H7 (cell line): Measurements from ENCODE around the gene BICD1. TPM values are rescaled to one million over a fixed set of nuclear protein-coding genes. Genes with fewer than 3 reads are reported as not detected.
"Not testable (repeated sequence)": the region's sequence is repeated elsewhere in the genome, so short reads cannot be mapped to it uniquely, and the experiment has no call there.

Experiments
- DNase-seq: peaks from one replicate; pipeline ENCODE4 v3.0.0; 2012
- H3K27me3 ChIP-seq: 2 replicates; pipeline ENCODE4 v1.6.0; 2011; ENCODE audit warnings: mild to moderate bottlenecking, low read length; ENCODE audit not compliant: control insufficient read depth, insufficient read depth
- H3K36me3 ChIP-seq: replicated peaks from 2 replicates; pipeline ENCODE4 v1.5.1; 2011; ENCODE audit warnings: low read length; ENCODE audit not compliant: control insufficient read depth, insufficient read depth
- H3K4me3 ChIP-seq: 2 replicates; pipeline ENCODE4 v1.5.1; 2011; ENCODE audit warnings: low read depth, mild to moderate bottlenecking, control low read depth, low read length, moderate library complexity; ENCODE audit not compliant: insufficient read depth
- total RNA-seq: library from RNA; depleted of rRNA; stranded (reverse); fragments of >200 nt; shearing (Covaris generic); gene quantifications from 2 replicates; pipeline ENCODE4 v1.2.3, GENCODE V29; 2014

Gene BICD1
- total RNA-seq, 1 experiment from 2014 or later, result 13.1 TPM

DNA sequence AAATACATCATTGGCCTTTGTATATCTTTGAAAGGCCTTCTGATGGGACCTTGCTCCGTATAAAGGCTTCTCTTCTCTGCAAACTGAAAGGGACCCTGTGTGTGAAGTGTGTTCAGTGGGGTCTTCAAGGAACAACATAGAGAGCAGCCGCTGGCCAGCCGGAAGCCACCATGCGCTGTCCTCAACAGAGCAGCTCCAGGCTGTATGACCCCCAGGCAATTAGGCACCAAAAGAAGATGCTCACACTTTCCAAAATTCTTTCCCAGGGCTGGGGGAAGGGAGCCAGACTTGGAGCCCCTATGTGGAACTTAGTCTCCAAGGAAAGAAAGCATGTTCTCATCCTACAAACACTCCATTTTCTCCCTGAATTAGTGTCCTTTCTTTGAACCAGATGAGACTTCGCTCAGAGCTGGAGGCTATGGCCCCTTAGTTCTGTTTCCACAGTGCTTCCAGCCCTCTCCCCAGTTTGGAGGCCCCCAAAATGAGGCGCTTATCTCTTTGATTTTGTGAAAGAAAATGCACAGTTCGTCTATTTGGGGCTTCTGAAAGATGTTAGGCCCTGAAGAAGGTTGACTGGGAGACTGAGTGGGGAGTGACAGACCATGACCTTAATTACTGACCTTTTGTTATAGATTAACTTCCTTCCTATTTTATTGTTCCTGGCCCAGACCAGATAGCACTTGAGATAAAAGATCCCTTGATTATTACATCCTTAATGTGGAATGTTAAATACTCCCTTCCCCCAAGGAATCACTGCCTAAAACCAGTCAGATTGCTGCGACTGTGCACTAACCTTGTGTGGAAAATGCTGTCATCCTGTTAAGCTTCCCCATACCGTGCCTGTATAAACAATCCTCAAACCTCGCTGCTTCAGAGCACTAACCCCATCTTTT, 164.4 kb downstream of the BICD1 start:
- Histone ChIP-seq H3K4me3 (no peak overlapping the region), H3K36me3 (peaks cover 2% of the 10 kb centered on the region; the same call in 1 of the 2 replicates), H3K27me3 (no peaks in the 10 kb centered on the region)
- DNase-seq, result no peak

DNA sequence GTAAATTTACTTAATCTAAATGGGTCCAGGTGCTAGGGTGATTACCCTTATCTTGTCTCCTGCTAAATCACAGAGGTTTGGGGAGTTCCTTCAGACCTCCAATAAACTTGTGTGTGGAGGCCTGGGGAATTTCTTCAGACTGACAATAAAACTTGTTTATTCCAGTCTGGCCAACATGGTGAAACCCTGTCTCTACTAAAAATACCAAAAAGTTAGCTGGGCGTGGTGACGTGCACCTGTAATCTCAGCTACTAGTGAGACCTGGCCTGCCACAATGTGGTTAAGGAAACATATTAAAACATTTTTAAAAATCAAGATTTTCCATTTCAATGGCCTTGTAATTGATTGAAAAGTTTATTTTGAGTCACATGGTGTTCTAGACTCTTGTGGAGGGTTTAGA, 165.8 kb downstream of the BICD1 start:
- peaks cover 2% of the 10 kb centered on the region; the same call in 1 of the 2 replicates for H3K36me3 ChIP-seq
- no peak for DNase-seq
- H3K27me3 ChIP-seq, result no peaks in the 10 kb centered on the region
- no peak overlapping the region for H3K4me3 ChIP-seq

- H3K27me3 ChIP-seq, result no peaks in the 10 kb centered on the region
- no peak for DNase-seq
- no peak overlapping the region for H3K4me3 ChIP-seq
- peaks cover under 1% of the 10 kb centered on the region; the same call in 1 of the 2 replicates for H3K36me3 ChIP-seq
Measured at GRCh38 chr12:32273063-32273522, 166.4 kb downstream of the BICD1 start.

DNA sequence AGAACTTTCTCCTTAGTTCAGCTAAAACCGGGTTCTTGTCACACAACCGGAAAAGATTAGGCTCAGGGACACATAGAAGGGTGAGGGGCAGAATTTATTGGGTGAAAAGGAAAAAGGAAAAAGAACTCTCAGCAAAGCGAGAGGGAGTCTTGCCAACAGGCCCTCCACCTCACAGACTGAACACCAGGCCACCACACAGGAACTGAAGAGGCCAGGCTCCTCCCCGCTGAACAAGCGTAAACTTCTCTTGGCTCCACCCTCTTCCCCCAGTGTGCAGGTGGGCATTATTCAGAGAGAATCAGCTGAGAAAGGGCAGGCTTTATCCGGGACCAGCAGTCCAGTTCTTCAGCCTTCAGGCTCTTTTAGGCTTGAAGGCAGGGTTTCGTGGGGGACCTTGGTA, 167.1 kb downstream of the BICD1 start:
- Histone ChIP-seq H3K27me3 (no peaks in the 10 kb centered on the region), H3K4me3 (no peak overlapping the region), H3K36me3 (no peaks in the 10 kb centered on the region)
- peak; percentile 48 for DNase-seq

GRCh38 chr12:32274665-32275064, 168.0 kb downstream of the BICD1 start:
- no peaks in the 10 kb centered on the region for H3K27me3 ChIP-seq
- no peaks in the 10 kb centered on the region for H3K36me3 ChIP-seq
- no peak overlapping the region for H3K4me3 ChIP-seq
- no peak for DNase-seq

DNA sequence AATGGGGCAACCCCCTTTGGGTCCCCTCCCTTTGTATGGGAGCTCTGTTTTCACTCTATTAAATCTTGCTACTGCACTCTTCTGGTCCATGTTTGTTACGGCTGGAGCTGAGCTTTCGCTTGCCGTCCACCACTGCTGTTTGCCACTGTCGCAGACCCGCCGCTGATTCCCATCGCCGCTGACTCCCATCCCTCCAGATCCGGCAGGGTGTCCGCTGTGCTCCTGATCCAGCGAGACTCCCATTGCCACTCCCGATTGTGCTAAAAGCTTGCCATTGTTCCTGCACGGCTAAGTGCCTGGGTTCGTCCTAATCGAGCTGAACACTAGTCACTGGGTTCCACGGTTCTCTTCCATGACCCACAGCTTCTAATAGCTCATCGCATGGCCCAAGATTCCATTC, 168.9 kb downstream of the BICD1 start:
- H3K4me3 ChIP-seq, DNase-seq, H3K27me3 ChIP-seq, H3K36me3 ChIP-seq: not testable (repeated sequence)

DNA sequence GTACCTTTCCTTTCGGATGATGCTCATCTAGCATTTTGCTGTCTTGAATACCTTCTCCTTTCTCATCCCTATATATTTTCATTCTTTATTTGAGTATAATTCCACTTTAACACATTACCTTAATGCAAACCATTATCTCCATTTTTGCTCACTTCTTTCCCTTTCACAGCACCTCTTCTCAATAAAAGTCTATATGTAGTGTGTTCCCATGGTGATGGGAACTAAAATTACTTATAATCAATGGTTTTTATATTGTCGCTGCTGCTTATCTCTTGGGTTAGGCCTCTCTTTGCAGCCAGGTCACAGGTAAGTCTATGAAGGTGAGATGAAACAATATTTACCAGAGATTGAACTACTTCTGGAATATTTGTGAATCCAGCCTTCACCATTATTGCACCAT, 171.1 kb downstream of the BICD1 start:
- Histone ChIP-seq H3K4me3 (no peak overlapping the region), H3K27me3 (no peaks in the 10 kb centered on the region), H3K36me3 (no peaks in the 10 kb centered on the region; the same call in 1 of the 2 replicates)
- no peak for DNase-seq

- no peaks in the 10 kb centered on the region for H3K27me3 ChIP-seq
- no peaks in the 10 kb centered on the region; the same call in 1 of the 2 replicates for H3K36me3 ChIP-seq
- H3K4me3 ChIP-seq, result no peak overlapping the region
- no peak for DNase-seq
Measured at GRCh38 chr12:32281098-32281497, 174.5 kb downstream of the BICD1 start.

DNA sequence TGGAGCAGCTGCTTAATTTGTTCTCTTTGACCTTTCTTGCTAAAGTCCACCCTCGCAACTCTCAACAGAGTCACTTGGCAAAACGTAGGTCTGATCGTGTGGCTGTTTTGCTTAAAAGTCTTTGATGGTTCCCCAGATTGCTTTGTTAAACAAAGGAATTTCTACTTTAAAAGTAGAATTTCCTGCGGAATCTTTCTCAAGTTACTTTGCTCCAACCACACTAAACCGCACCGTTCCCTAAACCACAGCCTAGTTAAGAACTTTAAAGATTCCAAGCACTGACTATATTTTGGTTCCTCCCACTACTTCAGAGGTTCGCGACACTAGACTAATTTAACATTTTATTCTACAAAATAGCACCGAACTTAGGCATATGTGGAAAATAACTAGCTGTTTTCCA, 177.9 kb downstream of the BICD1 start:
- Histone ChIP-seq H3K36me3 (no peaks in the 10 kb centered on the region; the same call in 1 of the 2 replicates), H3K27me3 (no peaks in the 10 kb centered on the region), H3K4me3 (no peak overlapping the region)
- DNase-seq, result no peak

DNA sequence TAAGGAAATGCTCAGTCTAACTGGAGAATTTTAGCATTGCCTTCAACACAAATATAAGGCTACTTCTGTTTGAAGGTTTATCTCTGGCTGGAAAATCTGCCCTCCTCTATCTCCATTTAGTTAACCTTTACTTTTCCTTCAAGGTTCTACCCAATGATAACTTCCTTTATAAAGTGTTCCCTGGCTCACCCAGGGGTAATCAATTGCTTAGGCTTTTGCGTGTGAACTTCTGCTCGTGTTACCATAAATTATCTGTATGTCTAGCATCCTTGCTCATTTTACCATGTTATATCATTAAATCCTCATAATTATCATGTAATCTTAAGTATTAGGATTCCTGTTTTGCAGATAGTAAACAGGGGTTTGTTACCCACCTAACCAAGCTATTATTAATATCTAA, 178.4 kb downstream of the BICD1 start:
- H3K27me3 ChIP-seq, result no peaks in the 10 kb centered on the region
- no peaks in the 10 kb centered on the region; the same call in 1 of the 2 replicates for H3K36me3 ChIP-seq
- no peak for DNase-seq
- no peak overlapping the region for H3K4me3 ChIP-seq

DNA sequence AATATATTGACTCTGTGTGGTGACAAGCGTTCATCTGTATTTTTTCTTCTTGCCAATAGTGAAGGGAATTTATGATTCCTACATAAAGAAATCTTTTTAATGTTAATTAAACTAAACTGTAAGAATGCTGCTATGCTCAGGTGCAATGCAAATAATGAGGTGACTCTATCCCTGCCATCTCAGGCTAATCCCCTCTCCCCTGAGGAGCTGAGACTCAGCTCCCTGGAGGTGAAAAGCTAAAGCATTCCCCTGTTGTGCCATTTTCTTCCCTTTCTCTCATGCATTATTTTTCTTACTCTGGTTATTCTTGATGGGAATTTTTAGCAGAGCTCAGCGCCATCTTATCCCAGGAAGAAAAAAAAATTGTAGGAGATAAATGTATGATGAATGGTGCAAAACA, 178.8 kb downstream of the BICD1 start:
- DNase-seq, result peak; percentile 74
- H3K27me3 ChIP-seq, result no peaks in the 10 kb centered on the region
- H3K36me3 ChIP-seq, result no peaks in the 10 kb centered on the region; the same call in 1 of the 2 replicates
- no peak overlapping the region for H3K4me3 ChIP-seq

GRCh38 chr12:32290411-32290810, 183.8 kb downstream of the BICD1 start:
- Histone ChIP-seq H3K27me3 (no peaks in the 10 kb centered on the region), H3K4me3 (no peak overlapping the region), H3K36me3 (no peaks in the 10 kb centered on the region)
- DNase-seq, result no peak

DNA sequence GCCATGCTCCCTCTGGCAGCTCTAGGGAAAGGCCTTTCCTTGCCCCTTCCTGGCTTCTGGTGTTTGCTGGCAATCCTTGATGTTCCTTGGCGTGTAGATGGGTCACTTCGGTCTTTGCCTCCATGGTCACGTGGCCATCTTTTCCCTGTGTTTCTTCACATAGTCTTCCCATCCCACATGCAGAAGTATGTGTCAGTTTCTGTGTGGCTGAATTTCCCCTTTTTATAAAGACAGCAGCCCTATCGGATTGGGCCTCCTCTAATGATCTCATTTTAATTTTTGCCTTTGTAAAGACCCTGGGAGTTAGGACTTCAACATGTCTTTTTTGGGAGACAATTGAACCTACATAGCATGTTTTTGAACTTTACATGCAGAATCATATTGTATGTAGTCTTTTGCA, 185.5 kb downstream of the BICD1 start:
- no peak overlapping the region for H3K4me3 ChIP-seq
- H3K36me3 ChIP-seq, result no peaks in the 10 kb centered on the region
- no peaks in the 10 kb centered on the region for H3K27me3 ChIP-seq
- no peak for DNase-seq

DNA sequence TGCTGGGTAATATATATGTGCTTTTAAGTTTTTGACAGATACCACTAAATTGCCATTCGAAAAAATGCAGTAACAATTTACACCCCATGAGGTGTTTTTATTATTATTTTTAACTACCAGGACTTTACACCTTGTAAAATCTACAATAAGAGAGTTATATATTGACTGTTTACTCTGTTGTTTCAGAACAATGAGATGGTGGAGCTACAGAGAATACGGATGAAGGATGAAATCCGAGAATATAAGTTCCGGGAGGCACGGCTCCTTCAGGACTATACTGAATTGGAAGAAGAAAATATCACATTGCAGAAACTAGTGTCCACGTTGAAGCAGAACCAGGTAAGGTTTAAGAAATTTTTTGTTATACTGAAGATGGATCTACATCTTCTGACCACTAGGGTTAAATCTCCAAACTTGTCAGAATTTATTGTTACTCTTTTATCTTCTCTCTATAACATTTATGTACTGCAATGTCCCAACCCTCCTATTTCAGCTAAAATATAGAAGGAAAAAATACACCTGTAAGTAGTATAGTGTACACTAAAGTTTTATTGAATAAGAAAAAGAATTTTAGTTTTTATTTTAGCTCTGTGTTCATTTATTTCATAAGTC, 187.3 kb downstream of the BICD1 start:
- Histone ChIP-seq H3K36me3 (no peaks in the 10 kb centered on the region), H3K27me3 (no peaks in the 10 kb centered on the region), H3K4me3 (no peak overlapping the region)
- DNase-seq, result no peak

- no peak for DNase-seq
- Histone ChIP-seq H3K27me3 (no peaks in the 10 kb centered on the region), H3K4me3 (no peak overlapping the region), H3K36me3 (no peaks in the 10 kb centered on the region)
Measured at GRCh38 chr12:32296567-32296966, 189.9 kb downstream of the BICD1 start.
